Loucy (cell line): ENCODE measurements around the gene USP1.

ENCODE experiments used
- H2AFZ ChIP-seq: fragments of 200-600 bp; sonication (generic); 2 replicates; pipeline ENCODE4 v1.6.0; 2016; ENCODE audit warnings: antibody characterized with exemption, mild to moderate bottlenecking, low read length, moderate library complexity
- H3F3A ChIP-seq: fragments of 200-600 bp; 2 replicates; pipeline ENCODE4 v1.6.0; 2016; ENCODE audit warnings: antibody characterized with exemption, low read depth, mild to moderate bottlenecking
- H3K27me3 ChIP-seq: fragments of 200-600 bp; sonication (generic); 2 replicates; pipeline ENCODE4 v1.6.1; 2014; ENCODE audit warnings: low read length, mild to moderate bottlenecking; ENCODE audit not compliant: insufficient read depth, poor library complexity, severe bottlenecking
- H3K36me3 ChIP-seq: fragments of 200-600 bp; sonication (generic); 2 replicates; pipeline ENCODE4 v1.6.1; 2016; ENCODE audit warnings: low read length; ENCODE audit not compliant: insufficient read depth
- H3K4me1 ChIP-seq: fragments of 200-600 bp; sonication (generic); 2 replicates; pipeline ENCODE4 v1.5.1; 2014; ENCODE audit warnings: low read length, mild to moderate bottlenecking; ENCODE audit not compliant: insufficient read depth, poor library complexity, severe bottlenecking
- H3K4me2 ChIP-seq: fragments of 200-600 bp; sonication (generic); 2 replicates; pipeline ENCODE4 v1.6.0; 2014; ENCODE audit warnings: antibody characterized with exemption, low read length, low read depth, mild to moderate bottlenecking; ENCODE audit not compliant: poor library complexity, severe bottlenecking
- H3K4me3 ChIP-seq: fragments of 200-600 bp; sonication (generic); 2 replicates; pipeline ENCODE4 v1.5.1; 2014; ENCODE audit warnings: low read length, mild to moderate bottlenecking, mixed read lengths; ENCODE audit not compliant: poor library complexity, severe bottlenecking
- H3K79me2 ChIP-seq: fragments of 200-600 bp; sonication (generic); 2 replicates; pipeline ENCODE4 v1.6.1; 2014; ENCODE audit warnings: low read length; ENCODE audit not compliant: insufficient read depth
- H3K9ac ChIP-seq: fragments of 200-600 bp; sonication (generic); 2 replicates; pipeline ENCODE4 v1.6.0; 2014; ENCODE audit warnings: mild to moderate bottlenecking, low read depth, low read length, moderate library complexity; ENCODE audit not compliant: poor library complexity, severe bottlenecking
- H3K9me2 ChIP-seq: fragments of 200-600 bp; sonication (generic); replicated peaks from 2 replicates; pipeline ENCODE4 v1.6.1; 2016; ENCODE audit warnings: low read depth, low read length, mixed read lengths
- H3K9me3 ChIP-seq: fragments of 200-600 bp; sonication (generic); 2 replicates; pipeline ENCODE4 v1.6.1; 2014; ENCODE audit warnings: mild to moderate bottlenecking, antibody characterized with exemption, low read length, low read depth; ENCODE audit not compliant: insufficient read depth
- H4K20me1 ChIP-seq: fragments of 200-600 bp; sonication (generic); 2 replicates; pipeline ENCODE4 v1.6.0; 2014; ENCODE audit warnings: antibody characterized with exemption, low read length, mild to moderate bottlenecking; ENCODE audit not compliant: insufficient read depth, poor library complexity, severe bottlenecking
- CTCF ChIP-seq: fragments of 200-600 bp; sonication (generic); conservative IDR thresholded peaks from 2 replicates; pipeline ENCODE4 v1.5.1; 2014; ENCODE audit warnings: mild to moderate bottlenecking, antibody characterized with exemption, low read length
- EZH2phosphoT487 ChIP-seq: fragments of 200-600 bp; IDR thresholded peaks from 2 replicates; pipeline ENCODE4 v1.6.1; 2018; ENCODE audit warnings: antibody characterized with exemption, mild to moderate bottlenecking, moderate library complexity, borderline replicate concordance

USP1 gene

DNA sequence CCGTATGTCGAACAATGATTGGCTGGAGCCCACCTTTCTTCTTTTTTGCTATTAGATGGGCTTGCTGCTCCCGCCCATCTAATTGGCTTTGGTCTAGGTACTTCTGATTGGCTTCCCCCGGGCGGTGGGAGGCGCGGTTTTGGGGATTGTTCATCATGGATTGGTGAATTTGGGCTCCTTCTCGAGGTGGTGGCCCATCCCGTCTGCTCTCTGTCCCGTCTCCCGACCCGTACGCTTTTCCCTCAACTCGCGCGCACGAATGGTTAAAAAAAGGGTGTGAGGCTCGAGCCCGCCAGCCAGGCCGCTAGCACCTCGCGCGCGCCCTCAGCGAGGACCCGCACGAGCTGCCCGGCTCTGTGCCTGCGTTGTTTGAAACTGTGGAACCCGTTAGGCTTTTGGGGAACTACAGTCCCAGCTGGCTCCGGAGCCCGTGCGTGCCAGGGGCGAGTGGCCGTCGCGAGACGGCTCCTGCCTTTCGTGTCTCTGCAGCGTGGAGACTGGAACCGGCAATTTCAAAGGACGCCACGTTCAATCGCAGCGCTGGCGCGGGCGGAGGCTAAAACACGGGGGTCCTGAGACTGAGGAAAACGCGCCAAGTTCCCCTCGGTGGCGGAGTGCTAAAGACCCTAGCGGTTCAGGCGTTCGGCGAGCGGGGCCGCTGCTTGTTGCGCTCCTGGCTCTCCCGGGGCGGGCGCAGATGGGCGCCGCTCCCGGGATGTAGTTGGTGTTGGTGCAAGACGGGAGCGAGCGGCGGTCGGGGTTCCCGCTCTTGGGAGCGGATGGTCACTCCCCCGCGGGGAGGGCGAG is at the start of gene USP1:
Gene USP1 (plus strand): TSS at position 584 of the 807 bp plus-strand sequence. CDS start 2,819 bp downstream, outside the sequence.
- no peaks in the 10 kb centered on the region for H3K9me2 ChIP-seq
- H3K79me2 ChIP-seq, result peaks cover 63% of the 10 kb centered on the region
- H3K4me2 ChIP-seq, result peak within 1 kb of the TSS; percentile 96
- peak within 1 kb of the TSS; percentile 89 for H3K4me3 ChIP-seq
- H4K20me1 ChIP-seq, result peaks cover 48% of the 10 kb centered on the region
- H3K9ac ChIP-seq, result peak within 1 kb of the TSS; percentile 98
- H2AFZ ChIP-seq, result peak within 1 kb of the TSS; percentile 96
- peaks cover 3% of the 10 kb centered on the region; the same call in 1 of the 2 replicates for H3F3A ChIP-seq
- H3K27me3 ChIP-seq, result peaks cover 9% of the 10 kb centered on the region
- H3K4me1 ChIP-seq, result peaks cover 39% of the 10 kb centered on the region
- H3K36me3 ChIP-seq, result peaks cover 12% of the 10 kb centered on the region
- TF ChIP-seq EZH2phosphoT487 (no peak), CTCF (no peak)
- no peaks in the 10 kb centered on the region for H3K9me3 ChIP-seq

DNA sequence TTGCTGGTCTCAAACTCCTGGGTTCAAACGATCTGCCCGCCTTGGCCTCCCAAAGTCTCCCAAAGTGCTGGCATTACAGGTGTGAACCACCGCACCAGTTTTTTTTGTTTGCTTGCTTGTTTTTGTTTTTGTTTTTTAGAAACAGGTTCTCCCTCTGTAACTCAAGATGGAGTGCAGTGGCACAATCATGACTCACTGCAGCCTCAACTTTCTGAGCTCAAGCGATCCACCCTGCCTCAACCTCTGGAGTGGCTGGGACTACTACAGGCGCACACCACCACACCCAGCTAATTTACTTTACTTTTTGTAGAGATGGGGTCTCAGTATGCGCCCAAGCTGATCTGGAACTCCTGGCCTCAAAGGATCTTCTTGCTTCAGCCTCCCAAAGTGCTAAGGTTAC is 47.3 kb upstream of the USP1 start:
- no peak overlapping the region for H3K4me2 ChIP-seq
- H3K4me3 ChIP-seq, result no peak overlapping the region

GRCh38 chr1:62390071-62390470 is 46.8 kb upstream of the USP1 start:
- H3K4me1 ChIP-seq, result no peaks in the 10 kb centered on the region
- no peaks in the 10 kb centered on the region for H3K9me2 ChIP-seq
- no peak for TF ChIP-seq CTCF
- TF ChIP-seq EZH2phosphoT487, result no peak
- no peak overlapping the region for H2AFZ ChIP-seq
- H3K9ac ChIP-seq, result no peak overlapping the region
- no peak overlapping the region for H3K4me2 ChIP-seq
- H3K9me3 ChIP-seq, result no peaks in the 10 kb centered on the region
- no peak overlapping the region for H3K4me3 ChIP-seq
- H3K36me3 ChIP-seq, result no peaks in the 10 kb centered on the region
- H4K20me1 ChIP-seq, result no peaks in the 10 kb centered on the region
- no peaks in the 10 kb centered on the region for H3K27me3 ChIP-seq
- no peaks in the 10 kb centered on the region for H3K79me2 ChIP-seq
- no peaks in the 10 kb centered on the region for H3F3A ChIP-seq

More for the DNA sequence above, 47.3 kb upstream of the USP1 start:
- Histone ChIP-seq H3K36me3 (no peaks in the 10 kb centered on the region), H3K79me2 (no peaks in the 10 kb centered on the region), H4K20me1 (no peaks in the 10 kb centered on the region), H3K9me2 (no peaks in the 10 kb centered on the region), H3K9me3 (no peaks in the 10 kb centered on the region), H2AFZ (no peak overlapping the region), H3K9ac (no peak overlapping the region), H3K27me3 (no peaks in the 10 kb centered on the region), H3K4me1 (no peaks in the 10 kb centered on the region), H3F3A (no peaks in the 10 kb centered on the region)
- TF ChIP-seq CTCF (no peak), EZH2phosphoT487 (no peak)
